ENCODE data around the gene KCNQ2. TPM values are rescaled to one million over a fixed set of nuclear protein-coding genes. Genes with fewer than 3 reads are reported as not detected.

Gene KCNQ2
- total RNA-seq, 1 experiment from 2014 or later = under 0.01 TPM

- DNase-seq (ENCODE audit: low read depth) = no peak
Observed at GRCh38 chr20:63435552-63435951, 36.9 kb downstream of the KCNQ2 start.

DNA sequence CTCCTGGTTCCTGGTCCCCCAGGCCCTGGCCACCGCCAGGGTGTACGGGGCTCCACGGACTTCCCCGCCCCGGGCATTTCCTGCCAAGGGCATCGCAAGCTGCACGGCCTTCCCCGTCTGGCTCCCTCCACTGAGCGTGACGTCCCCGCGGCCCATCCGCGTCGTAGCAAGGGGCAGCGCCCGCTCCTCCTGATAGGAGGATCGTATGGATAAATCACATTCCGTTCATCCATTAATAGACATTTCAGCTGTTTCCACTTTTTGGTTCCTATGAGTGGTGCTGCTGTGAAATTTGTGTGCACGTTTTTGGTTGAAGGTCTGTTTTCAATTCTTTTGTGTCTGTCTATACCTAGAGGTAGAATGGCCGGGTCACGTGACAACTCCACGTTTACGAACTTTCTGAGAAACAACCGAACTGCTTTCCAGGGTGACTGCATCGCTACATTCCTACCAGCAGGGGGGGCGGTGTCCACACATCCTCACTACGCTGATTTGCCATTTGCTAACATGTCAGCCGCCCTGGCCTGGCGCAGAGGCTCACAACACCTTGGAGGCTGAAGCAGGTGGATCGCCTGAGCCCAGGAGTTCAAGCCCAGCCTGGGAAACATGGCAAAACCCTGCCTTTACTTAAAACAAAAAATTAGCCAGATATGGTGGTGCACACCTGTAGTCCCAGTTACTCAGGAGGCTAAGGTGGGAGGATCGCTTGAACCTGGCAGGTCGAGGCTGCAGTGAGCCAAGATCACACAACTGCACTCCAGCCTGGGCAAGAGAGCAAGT is 37.7 kb downstream of the KCNQ2 start:
- peak; percentile 33 for DNase-seq (ENCODE audit: low read depth)

GRCh38 chr20:63433756-63434531 is 38.5 kb downstream of the KCNQ2 start:
- no peak for DNase-seq (ENCODE audit: low read depth)

- DNase-seq (ENCODE audit: low read depth) = no peak
Observed at GRCh38 chr20:63433351-63433750, 39.1 kb downstream of the KCNQ2 start.

DNA sequence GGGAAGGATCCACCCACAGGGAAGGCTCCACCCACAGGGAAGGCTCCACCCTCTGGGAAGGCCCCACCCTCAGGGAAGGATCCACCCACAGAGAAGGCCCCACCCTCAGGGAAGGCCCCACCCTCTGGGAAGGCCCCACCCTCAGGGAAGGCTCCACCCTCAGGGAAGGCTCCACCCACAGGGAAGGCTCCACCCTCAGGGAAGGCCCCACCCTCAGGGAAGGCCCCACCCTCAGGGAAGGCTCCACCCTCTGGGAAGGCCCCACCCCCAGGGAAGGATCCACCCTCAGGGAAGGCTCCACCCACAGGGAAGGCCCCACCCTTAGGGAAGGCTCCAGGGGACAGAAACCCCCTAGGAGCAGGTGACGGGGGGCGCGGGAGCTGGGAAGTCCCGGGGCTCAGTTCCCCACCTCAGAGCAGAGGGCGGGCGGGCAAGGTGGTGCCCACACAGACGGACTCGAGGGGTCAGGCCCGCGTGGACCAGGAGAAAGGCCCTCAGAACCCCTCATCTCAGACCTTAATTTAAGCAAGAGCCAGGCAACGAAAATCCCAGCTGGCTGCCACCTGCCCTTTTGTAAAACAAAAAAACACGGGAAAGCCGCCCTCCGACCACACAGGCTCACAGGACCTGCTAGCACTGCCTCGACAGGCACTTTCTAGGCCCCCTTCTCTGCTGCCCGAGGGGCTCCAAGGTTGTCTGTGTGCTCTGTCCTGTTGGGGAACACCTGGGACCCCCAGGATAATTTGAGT is 39.7 kb downstream of the KCNQ2 start:
- DNase-seq (ENCODE audit: low read depth) = no peak

DNA sequence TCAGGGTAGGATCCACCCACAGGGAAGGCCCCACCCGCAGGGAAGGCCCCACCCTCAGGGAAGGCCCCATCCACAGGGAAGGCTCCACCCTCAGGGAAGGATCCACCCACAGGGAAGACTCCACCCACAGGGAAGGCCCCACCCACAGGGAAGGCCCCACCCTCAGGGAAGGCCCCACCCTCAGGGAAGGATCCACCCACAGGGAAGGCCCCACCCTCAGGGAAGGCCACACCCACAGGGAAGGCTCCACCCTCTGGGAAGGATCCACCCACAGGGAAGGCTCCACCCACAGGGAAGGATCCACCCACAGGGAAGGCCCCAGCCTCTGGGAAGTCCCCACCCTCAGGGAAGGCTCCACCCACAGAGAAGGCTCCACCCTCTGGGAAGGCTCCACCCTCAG is 40.5 kb downstream of the KCNQ2 start:
- DNase-seq (ENCODE audit: low read depth) = no peak

GRCh38 chr20:63430891-63431290 is 41.6 kb downstream of the KCNQ2 start:
- no peak for DNase-seq (ENCODE audit: low read depth)

- no peak for DNase-seq (ENCODE audit: low read depth)
Observed at GRCh38 chr20:63429992-63430391, 42.5 kb downstream of the KCNQ2 start.

GRCh38 chr20:63428906-63429575 is 43.4 kb downstream of the KCNQ2 start:
- DNase-seq (ENCODE audit: low read depth) = no peak

- DNase-seq (ENCODE audit: low read depth) = no peak
Observed at GRCh38 chr20:63427724-63428330, 44.6 kb downstream of the KCNQ2 start.

DNA sequence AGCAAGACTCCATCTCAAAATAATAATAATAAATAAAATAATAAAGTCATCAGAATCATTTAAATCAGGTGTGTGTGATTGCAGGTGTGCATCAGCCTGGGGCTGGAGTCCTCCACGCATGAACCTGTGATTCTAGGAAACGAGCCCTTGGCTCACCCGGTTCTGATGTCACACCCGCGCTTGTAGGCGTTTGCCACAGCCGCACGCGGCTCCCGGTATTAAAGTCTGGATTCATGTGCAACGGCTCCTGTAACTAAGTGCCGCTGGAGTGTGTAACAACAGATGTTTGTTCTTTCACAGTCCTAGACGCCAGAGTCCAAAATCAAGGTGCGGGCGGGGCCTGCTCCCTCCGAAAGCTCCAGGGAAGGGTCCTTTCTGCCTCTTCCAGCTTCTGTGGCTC is 45.2 kb downstream of the KCNQ2 start:
- no peak for DNase-seq (ENCODE audit: low read depth)

DNA sequence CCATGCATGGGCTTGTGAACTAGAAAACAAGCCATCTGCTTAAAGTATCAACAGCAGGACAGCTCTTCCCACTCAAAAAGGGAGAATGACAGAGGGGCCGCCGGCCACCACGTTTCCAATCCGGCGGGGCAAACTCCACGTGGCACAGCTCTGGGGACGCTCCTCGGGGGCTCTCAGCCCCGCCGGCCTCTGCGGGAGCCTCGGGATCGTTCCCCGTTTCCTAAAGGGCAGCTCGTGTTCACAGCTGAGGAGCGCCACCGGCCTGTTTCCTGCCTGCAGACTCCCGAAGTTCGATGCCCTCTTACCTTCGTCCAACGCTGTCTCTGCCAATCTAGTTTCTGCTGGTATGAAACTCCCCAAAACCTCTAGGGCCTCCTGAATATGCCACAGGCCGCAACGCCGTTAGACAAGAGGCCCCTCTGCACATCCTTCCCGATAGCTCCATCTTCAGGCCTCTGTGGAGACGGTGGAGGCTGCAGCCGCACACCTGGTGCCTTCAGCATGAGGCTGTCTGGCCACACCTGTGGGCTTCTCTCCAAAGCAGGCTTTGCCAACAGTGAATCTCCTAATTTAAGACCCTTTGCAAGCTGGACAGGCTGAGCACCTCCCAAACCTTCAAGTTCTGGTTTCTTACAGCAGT is 46.5 kb downstream of the KCNQ2 start:
- DNase-seq (ENCODE audit: low read depth) = no peak

DNA sequence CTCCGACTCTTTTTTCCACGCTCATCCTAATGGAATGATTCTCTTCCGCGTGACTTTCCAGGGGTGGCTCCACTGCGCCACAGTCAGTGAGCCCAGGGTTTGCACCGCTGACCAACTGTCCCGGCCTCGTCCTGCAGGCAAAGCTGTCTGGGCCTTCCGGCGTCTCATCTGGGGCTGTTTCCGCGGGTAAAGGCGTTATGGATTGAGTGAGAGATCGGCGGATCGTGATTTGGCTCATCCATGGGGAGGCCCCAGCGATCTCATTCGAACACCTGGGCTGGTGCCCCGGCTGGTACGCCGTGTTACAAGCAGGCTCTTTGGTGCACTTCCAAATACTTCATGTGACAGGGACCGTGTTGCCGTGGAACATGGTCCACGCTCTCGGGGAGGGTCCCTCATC is 47.8 kb downstream of the KCNQ2 start:
- no peak for DNase-seq (ENCODE audit: low read depth)

DNA sequence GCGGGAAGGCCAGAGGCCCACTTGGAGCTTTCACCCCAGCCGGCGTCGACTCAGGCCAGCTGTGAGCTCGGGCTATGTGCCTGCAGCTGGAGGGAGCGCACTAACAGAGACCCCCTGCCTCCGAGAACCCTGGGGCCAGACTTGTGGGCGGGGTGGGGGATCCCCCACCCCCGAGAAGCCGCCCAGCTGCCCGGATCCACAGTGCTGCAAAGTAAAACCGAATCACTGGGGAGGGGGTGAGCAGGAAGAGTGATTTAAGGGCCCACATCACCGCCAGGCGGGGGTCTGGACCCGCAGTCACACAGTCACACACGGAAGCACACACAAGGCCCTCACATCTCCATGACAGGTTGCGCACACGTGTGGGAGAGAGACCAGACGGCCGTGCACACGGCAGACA is 48.7 kb downstream of the KCNQ2 start:
- DNase-seq (ENCODE audit: low read depth) = no peak

DNA sequence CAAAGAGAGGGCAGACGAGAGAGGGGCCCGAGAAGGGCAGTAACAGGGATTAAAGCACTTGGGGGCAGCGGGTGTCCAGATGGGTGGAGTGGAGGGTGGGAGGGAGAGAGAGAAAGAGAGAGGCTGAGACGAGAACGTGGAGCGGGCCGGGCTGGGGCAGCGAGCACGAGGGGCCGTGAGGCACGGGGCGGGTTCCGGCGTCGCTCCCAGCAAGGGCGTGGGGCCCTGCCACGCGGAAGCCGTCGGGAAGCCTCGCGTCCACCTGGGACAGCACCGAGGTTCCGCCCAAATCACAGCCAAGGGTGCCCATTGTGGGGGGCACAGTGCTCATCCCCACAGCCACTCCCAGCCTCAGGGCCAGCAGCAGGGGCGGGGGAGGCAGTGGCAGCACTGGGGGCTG is 49.8 kb downstream of the KCNQ2 start:
- DNase-seq (ENCODE audit: low read depth) = no peak

GRCh38 chr20:63421913-63422312 is 50.5 kb downstream of the KCNQ2 start:
- DNase-seq (ENCODE audit: low read depth) = no peak

GRCh38 chr20:63421094-63421692 is 51.3 kb downstream of the KCNQ2 start:
- no peak for DNase-seq (ENCODE audit: low read depth)

GRCh38 chr20:63420359-63421093 is 51.9 kb downstream of the KCNQ2 start:
- no peak for DNase-seq (ENCODE audit: low read depth)

- no peak for DNase-seq (ENCODE audit: low read depth)
Observed at GRCh38 chr20:63419299-63419698, 53.2 kb downstream of the KCNQ2 start.

All from HT1080 (cell line).